NCI-H2227 (cell line): ENCODE measurements around the gene PRR9.
A peak's percentile ranks its signal among the peaks of the same experiment; 100 is the strongest.
"Not testable (repeated sequence)": the region's sequence is repeated elsewhere in the genome, so short reads cannot be mapped to it uniquely, and the experiment has no call there.

ENCODE experiments used
- DNase-seq: peaks from one replicate; lab custom pipeline; 2025; ENCODE audit not compliant: unreplicated experiment; lab: John Stamatoyannopoulos, UW

PRR9 gene

GRCh38 chr1:153217212-153217611, at the start of gene PRR9:
PRR9 (plus strand) TSS chr1:153217584; CDS start chr1:153218145, 561 bp downstream.
- no peak for DNase-seq

GRCh38 chr1:153168686-153169085, 48.7 kb upstream of the PRR9 start:
- DNase-seq = no peak

GRCh38 chr1:153174624-153175023, 42.8 kb upstream of the PRR9 start:
- no peak for DNase-seq

GRCh38 chr1:153178922-153179321, 38.5 kb upstream of the PRR9 start:
- DNase-seq = no peak

- DNase-seq = no peak
Measured at GRCh38 chr1:153180556-153180955, 36.8 kb upstream of the PRR9 start.

GRCh38 chr1:153188301-153188700, 29.1 kb upstream of the PRR9 start:
- not testable (repeated sequence) for DNase-seq

- no peak for DNase-seq
Measured at GRCh38 chr1:153190373-153190772, 27.0 kb upstream of the PRR9 start.

- no peak for DNase-seq
Measured at GRCh38 chr1:153192697-153193096, 24.7 kb upstream of the PRR9 start.

GRCh38 chr1:153194331-153195050, 22.9 kb upstream of the PRR9 start:
- no peak for DNase-seq

GRCh38 chr1:153195216-153195615, 22.2 kb upstream of the PRR9 start:
- DNase-seq = no peak

- DNase-seq = no peak
Measured at GRCh38 chr1:153202006-153202405, 15.4 kb upstream of the PRR9 start.

GRCh38 chr1:153203130-153203529, 14.3 kb upstream of the PRR9 start, which contains the start of gene LELP1:
LELP1 (plus strand) TSS chr1:153203430; CDS start chr1:153204708, 1,278 bp downstream.
- no peak for DNase-seq

- DNase-seq = no peak
Measured at GRCh38 chr1:153206631-153207030, 10.8 kb upstream of the PRR9 start.

GRCh38 chr1:153210206-153210605, 7.2 kb upstream of the PRR9 start:
- DNase-seq = no peak

GRCh38 chr1:153212201-153212600, 5.2 kb upstream of the PRR9 start:
- no peak for DNase-seq

- DNase-seq = no peak
Measured at GRCh38 chr1:153213519-153213918, 3.9 kb upstream of the PRR9 start.

- DNase-seq = no peak
Measured at GRCh38 chr1:153217744-153218416, 496 bp downstream of the PRR9 start.

- no peak for DNase-seq
Measured at GRCh38 chr1:153220606-153221303, 3.4 kb downstream of the PRR9 start.

GRCh38 chr1:153223040-153223891, 5.9 kb downstream of the PRR9 start:
- peak; percentile 68 for DNase-seq

GRCh38 chr1:153227810-153228209, 10.4 kb downstream of the PRR9 start:
- no peak for DNase-seq

GRCh38 chr1:153228491-153228890, 11.1 kb downstream of the PRR9 start:
- no peak for DNase-seq
